NCI-H1105 (cell line): ENCODE data around the gene ERG.

Experiments used
- DNase-seq: peaks from one replicate; lab custom pipeline; 2025; lab: John Stamatoyannopoulos, UW

ERG gene

DNA sequence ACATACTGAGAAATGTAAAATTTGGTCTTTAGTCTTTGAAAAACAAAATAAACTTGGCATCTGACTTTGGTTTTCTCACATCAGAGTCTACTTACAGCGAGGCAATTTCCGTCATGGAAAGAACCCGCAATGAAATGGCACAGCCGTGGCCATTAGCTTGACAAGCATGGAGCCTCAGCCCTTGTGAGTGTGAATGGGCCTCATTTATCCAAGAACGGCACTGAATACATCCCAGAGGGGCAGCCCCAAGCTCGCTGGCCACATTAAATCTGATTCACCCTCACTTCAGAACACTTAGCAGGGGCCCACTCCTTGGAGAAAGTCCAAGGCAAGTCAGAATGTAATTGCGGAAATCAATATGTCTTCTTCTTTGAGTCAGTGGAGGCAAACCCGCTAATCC, 64.8 kb downstream of the ERG start:
- DNase-seq: no peak

DNA sequence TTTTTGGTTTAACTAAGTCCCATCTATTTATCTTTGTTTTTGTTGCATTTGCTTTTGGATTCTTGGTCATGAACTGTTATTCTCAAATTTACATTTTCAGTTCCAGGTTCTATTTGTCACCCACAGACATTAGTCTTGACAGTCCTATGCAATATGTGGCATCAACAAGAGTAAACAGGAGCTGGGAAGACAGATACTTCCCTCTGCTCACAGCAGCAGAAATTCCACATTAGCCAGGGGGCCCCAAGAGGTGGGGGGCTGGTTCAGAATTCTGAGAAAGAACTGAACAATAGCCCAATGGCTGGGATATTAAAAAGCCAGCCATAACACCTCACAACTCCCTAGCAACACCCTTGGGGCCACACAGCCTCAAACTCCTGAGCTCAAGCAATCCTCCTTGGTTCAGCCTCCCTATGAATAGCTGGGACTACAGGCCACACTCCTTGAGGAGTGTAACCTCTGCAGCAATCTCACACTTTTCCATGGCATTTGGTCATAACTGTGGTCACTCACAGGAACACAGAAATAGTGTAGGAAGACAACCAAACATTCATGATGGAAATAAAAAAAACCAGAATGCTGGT, 67.8 kb downstream of the ERG start:
- DNase-seq: no peak

DNA sequence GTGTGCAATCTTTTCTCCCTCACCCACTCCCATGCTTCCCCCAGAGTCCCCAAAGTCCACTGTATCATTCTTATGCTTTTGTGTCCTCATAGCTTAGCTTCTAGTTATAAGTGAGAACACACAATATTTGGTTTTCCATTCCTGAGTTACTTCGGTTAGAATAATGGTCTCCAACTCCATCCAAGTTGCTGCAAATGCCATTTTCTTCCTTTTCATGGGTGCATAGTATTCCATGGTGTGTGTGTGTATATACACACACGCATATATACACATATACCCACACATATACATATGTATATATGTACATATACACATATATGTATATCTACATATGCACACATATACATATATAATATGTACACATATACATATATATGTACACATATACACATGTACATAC, 69.3 kb downstream of the ERG start:
- no peak for DNase-seq

DNA sequence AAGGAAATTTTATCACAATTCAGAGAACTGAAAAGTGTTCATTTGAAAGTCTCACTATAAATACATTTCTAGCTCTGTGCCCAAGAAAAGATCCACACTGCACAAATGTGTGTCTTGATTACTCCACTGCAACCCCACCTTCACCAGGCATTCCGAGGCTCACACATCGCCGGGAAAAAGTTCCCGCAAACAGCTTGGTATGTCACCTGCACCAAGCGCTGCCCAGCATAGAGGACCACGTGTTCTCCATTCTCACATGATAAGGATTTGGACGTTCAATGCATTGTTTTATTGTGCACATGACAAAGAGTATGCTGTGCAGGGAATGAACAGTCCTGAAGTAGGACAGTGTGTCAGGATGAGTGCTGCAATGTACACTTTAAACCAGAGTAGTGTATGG, 70.1 kb downstream of the ERG start:
- DNase-seq: no peak

DNA sequence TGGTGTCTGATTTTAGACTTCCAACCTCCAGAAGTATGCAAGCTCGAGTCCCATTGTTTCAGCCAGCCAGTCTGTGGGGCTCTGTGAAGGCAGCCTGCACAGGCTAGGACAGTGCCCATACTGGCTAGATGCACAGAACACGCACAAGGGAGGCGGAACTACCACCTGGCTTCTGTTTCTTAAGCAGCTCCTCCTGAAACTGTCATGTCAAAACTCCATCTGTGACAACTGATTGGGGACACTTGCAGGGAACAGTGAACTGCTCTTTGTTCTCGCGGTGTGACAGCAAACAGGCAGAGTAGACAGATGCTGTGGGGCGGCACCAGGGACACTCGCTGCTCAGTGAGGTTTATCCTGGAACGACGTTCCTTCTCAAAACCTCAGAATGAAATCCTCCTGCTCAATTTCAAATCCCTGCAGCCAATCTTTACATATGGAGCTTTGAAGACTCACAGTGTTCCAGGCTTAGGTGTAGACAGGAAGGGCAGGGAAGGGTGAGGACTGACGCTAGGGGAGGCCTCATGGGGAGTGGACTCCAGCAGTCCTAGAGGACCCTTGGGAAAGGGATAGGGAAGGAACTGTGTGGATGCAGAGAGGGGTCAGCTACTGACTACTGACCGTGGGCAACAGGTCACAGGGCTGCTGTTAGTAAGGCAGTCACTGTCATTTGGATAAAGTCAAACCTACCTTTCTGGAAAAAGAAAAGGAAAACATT, 73.8 kb downstream of the ERG start:
- DNase-seq: no peak

DNA sequence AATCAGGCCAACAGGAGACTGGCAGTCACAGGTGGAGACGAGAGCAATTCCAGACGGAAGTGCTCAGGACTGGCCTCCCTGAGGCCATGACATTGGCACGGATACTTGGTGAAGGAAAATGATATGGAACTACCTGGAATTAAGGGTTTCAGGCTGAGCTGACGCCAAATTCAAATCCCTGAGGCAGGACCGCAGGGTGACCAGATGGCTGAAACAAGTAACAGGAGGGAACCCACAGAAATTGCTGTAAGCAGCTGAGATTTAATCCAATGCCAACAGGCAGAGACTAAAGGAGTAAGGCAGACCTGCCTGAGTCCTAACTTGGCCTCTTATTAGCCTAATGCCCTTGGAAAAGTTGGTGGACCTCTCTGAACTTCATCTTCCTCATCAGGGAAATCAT, 76.2 kb downstream of the ERG start:
- no peak for DNase-seq

DNA sequence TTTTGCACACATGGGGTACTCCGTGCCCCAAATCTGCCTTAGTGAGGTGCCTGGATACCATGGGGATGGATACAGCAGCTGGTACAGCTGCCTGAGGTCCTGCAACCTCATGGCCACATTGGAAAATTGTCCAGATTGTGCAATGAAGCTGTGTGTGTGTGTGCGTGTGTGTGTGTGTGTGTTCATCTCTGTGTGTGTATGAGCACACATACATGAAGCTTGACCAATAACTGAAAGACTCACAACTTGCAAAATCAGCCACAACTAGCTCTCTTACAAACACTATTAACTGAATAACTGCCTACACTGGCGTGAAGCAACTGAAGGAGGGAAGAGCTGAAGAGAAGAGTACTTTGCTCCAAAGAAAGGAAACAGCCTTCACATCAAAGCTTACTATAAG, 78.1 kb downstream of the ERG start:
- DNase-seq: no peak

DNA sequence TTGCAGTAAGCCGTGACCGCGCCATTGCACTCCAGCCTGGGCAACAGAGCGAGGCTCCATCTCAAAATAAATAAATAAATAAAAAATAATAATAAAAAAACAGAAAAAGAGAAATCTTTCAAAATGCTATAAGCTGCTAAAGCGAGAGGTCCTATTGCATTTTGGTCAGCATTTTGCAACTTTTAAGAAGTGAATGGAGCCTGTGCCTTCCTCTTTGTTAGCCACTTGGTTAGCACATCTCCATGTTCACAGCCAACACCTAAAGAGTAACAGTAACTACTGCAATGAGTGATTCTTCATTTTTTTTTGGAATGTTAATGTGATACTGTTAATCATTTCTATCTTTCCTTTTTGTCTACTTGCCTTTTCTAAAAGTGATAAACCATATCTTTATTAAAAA, 80.6 kb downstream of the ERG start:
- DNase-seq: no peak

DNA sequence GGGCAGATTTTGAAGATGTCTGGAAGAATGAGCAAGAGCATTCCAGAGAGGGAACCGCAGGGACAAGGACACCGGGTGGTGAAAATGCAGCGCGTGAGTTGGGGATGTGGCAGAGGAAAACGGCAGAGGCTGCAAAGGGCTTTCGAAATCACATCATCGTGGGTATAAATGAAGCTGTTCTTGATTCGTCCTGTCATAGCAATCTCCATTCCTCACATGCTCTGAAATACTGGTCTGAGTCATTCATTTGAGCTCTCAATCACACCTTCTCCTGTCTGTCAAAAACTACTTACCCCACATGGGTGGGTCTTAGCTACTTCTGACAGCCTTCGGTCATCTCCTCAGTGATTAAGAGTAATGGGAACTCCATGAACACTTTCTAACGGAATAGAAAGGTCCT, 81.5 kb downstream of the ERG start:
- no peak for DNase-seq

DNA sequence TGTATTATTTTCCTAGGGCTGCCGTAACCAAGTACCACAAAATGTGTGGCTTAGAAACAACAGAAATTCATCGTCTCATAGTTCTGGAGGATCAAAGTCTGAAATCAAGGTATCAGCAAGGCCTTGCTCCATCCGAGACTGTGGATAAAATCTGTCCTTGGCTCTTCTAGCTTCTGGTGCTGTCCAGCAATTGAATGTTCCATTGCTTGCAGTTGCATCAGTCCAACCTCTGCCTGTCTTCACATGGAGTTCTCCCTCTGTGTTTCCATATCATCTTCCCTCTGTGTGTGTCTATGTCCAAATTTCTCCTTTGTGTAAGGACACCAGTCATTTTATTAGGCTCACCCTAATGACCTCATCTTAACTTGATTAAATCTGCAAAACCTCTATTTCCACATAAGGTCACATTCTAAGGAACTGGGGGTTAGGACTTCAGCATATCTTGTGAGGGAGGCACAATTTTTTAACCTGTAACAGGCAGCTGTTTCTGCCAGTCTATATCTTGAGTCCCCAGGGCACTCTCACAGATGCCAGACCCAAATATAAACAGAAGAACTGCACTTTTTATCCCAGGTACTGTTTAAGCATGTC, 84.2 kb downstream of the ERG start:
- DNase-seq: no peak

DNA sequence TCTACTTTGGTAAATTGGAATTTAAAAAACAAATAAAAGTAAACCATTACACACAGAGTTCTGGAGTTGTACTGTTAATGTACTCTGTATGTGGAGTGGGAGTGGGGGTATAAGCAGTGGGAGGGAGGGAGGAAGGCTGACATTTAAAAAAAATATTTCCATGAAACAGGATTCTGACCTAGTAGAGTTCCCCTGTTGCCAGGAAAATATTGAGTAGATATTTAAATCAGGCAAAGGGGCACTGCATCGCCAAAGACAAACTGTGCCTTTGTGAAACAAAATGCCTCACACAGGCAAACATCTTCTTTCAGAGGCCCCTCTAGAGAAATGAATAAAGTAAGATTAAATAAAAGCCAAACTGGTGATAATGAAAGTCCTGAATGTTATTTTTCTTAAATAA, 87.8 kb downstream of the ERG start:
- no peak for DNase-seq

DNA sequence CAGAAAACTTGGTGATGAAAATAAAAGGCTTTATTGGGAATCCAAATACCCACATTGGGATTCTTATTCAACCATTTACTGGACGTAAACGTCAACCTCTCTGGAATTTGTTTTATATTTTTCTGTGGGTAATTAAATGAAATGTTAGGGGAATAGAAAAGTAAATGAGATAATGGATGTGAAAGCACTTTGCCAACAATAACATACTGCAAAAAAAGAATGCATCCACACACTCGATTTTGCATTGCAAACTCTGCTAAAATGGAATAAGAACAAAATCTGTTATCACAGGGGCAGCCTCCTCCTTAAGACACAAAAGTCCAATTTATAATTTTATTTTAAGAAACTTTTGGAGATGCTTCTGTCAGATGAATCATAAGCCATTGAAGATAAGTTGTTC, 88.4 kb downstream of the ERG start:
- DNase-seq: no peak

DNA sequence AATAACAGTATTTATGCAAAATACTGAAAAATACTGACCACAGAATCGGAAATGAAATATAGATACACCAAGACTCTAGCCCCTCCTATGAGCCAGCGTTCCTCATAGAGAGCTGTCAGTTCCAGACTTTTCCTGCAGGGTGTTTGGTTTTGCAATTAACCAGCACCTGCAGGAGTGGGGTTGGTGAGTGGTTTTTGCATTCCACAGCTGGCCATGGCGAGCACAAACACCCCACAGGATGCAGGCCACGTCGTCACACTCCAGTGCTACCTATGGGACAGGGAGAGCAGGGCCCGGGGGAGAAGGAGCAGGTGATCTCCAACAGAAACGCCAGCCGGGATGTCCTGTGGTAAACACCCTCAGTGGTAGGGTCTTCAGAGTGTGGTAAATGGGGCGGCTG, 94.1 kb downstream of the ERG start:
- no peak for DNase-seq

DNA sequence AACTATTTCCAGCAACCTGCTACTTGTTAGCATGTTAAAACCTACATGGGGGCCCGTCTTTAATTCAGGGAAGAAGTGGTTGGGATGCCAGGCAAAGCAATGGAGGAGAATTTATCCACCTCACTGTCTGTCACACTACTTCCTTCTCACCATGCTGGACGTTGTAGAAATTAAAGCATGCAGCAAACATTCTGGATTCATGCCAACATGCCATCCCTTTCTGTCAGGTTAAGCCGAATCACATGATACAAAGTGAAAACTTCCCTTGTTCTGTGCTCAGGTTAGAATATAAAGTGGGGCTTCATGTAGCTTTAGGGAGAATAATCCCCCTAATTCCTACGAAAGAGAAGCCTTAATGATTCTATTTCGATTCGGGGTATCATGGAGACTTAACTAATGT, 95.5 kb downstream of the ERG start:
- DNase-seq: no peak

DNA sequence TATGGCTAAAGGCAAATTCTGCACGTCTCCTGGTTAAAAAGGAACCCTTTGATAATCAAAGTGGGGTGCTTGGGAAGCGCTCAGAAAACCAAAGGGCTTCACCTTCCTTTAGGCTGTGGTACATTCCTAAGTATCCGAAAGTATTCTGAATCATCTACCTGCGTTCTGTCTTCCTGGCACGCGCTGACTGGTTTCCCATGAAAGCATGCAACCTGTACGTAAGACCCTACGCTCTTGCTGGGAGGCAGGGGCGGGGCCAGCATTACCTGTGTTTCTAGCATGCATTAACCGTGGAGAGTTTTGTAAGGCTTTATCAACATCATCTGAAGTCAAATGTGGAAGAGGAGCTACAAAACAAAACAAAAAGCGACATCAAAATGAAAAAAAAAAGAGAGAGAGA, 96.0 kb downstream of the ERG start:
- no peak for DNase-seq

DNA sequence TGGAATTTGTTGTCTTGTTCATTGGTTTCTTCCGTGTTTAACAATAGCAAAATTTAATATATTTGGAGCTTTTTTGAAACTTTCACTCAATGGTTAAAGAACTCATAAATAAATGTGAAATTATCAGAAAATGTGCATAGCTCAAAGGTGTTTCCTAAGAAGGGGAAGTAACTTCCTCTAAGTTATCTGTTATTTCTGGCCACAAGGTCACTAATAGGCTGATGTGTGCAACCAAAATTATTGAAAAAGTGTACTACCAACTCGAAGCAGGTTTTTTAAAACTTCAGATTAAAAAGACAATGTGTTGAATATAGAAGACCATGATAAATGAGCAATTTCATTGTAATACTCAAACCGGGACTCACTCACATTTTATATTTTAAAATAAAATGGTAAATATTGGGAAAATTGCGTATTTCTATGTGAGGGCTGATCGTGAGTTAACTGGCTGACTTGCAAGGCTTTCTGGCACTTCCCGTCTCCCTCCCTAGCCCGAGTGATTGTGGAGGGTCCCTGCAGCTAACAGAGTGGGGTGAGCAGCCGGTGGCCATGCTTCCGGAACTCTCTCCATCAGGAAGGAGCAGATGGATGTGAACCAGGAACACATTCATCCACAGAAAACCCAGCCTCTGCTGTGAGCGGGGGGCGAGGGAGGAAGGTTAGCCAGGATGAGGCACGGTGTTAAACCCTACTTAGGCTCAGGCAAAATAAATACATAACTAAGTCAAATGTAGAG, 96.9 kb downstream of the ERG start:
- DNase-seq: no peak

DNA sequence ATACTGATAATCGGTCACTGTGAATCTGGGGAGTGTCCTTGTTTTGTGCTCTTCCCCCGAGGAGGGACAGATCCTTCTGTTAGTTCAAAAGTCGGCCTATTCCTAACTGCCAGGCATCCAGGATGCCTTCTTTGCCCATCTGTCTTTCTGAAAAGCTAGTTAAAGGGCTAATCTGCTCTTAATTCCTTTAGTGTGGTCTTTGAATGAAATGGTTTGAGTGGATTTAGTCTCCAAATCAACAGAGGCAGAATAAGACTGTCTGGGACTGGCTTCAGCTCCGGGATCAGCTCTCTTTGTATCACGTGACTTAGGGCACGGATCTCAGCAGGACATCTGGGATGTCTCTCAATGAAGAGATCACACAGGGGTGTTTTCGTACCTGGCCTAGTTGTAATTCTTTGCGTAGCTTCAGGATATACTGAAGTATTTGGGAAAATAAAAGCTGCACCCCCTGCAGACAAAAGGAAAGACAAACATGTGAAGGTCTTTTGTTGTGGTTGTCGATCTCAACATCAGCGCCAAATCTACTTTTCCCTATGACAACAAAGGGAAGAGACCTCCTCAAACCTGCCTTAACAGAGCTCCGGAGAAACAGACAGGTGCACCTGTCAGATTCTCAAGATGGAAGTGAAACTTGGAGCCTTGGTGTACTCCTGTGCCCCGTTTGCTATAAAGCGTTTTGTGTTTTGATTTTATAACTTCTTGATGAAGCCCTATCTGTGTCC, 97.9 kb downstream of the ERG start:
- DNase-seq: no peak

DNA sequence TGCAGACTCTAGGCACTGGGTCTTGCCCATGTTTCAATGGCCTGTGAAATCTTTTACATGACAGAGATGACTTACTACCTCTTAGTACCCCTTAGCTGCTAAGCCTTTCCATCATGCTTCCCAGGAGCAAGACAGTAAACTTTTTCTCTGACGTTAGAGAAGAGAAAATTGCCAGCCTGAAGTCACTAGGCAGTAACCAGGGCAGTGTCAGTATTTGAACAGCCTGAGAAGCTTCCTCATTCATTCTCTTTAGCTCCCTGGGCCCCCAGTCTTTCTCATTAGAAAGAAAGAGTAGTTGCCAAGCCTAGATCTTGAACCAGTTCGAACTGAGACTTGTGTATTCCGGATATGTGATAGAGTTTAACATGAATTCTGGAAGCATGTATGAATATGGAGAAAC, 99.2 kb downstream of the ERG start:
- no peak for DNase-seq

DNA sequence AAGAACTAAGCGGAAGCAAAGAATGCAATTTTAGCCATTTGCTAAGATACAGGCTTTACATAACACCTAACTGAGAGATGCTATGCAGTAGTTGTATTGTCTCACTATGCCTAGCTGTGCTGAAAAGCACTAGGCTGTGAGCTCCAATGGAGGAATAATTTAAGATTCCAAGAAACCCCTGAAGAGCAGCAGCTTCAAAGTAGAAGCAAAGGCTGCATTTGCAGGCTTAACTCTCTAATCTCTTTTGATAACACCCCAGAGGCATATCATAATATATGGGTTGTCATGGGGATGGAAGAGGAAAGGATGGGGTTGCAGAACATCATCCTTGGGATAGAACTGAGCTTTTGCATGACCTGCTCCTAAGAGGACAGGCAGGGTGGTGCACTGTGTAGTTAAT, 102.0 kb downstream of the ERG start:
- no peak for DNase-seq

DNA sequence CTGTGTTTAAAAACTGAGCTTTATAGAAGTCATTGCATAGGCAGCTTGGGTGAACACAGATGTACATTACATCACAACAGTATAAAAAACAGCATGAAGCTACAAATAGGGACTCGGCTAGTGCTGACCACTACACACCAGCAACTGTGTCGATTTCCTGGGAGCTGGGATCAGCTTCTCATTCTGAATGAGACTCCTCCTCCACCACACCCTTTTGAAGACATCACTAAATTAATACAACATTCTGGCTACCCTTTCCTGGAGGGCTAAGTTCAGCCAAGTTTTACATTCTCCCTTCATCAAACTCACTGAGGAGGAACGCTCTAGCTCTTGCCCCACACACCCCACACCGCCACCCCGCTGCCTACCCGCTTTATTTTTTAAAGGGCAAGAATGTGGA, 102.7 kb downstream of the ERG start:
- DNase-seq: no peak

DNA sequence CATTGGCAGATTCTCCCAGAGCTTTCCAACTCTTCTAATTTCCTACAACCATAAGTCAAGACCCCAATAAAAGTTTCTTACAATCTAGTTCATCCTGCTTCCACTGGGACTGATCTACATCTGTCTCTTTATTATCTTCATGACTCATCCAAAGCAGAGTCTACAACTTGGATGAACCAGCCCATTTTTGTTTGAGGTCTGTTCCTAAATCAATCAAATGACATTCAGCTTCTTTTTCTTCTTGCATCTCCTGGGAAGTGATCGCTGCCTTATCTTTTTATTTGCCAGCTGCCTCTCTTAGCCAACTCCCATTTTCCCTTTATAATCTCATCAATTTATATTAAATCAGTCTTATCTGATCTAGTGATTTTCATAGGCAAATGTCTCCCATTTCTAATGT, 105.6 kb downstream of the ERG start:
- DNase-seq: no peak

DNA sequence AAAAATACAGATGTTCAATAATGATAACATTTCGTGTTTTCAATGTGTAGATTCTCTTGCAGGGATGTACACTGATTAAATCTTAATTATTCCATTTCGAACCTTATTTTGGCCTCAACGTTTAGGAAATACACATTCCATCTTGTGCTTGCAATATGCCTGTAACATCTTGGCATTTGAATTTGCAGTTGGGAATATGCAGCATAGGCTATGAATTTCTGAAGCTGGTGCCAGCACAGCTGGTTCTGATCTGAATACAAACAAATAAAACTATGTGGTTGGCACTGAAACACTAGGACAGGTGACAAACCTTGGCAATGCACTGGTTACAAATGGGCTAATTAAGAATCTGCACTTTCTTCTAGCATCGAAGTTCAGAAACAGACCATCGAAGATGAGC, 108.4 kb downstream of the ERG start:
- no peak for DNase-seq

DNA sequence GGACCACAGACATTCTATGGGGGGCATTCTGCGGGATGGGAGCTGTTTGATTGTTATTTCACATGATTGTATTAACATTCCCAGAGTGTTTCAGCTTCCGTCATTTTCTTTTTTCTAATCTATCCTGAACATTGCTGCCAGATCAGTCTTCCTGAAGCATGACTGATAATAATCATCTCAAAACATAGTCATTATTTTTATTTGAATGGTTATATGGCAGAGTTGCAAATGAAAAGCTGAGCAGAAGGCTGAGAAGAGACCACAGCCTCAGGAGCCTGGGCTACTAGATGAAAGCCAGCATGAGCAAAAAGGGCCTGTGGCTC, 109.0 kb downstream of the ERG start:
- no peak for DNase-seq
